GM12878 (cell line): ENCODE results near the gene DERL3. TPM values are rescaled to one million over a fixed set of nuclear protein-coding genes. Genes with fewer than 3 reads are reported as not detected.

ENCODE experiments used
- ATAC-seq: fragments of 200-7000 bp; cut with Tn5 transposase; 3 replicates; pipeline ENCODE4 v1.9.1; 2020; ENCODE audit warnings: mild to moderate bottlenecking, moderate library complexity
- BruUV-seq: library from RNA; stranded (reverse); fragments of 400-500 nt; replicated peaks from 2 replicates; lab custom pipeline; 2021; lab: Mats Ljungman, UMichigan
- CTCF ChIA-PET: fragments of 300-600 bp; sonication (Branson Sonifier 250); formaldehyde crosslinking; extraction: SDS; loops from one replicate; lab custom pipeline; 2021; ENCODE audit warnings: inconsistent platforms; lab: Yijun Ruan, JAX
- POLR2A ChIA-PET: fragments of 350-600 bp; formaldehyde crosslinking; extraction: SDS; loops from one replicate; lab custom pipeline; 2021; ENCODE audit warnings: inconsistent platforms; lab: Charles Lee
- RAD21 ChIA-PET: fragments of 300-600 bp; sonication (Branson Sonifier 250); formaldehyde crosslinking; loops from one replicate; lab custom pipeline; 2023; ENCODE audit warnings: antibody characterized with exemption; ENCODE audit not compliant: unreplicated experiment; lab: Charles Lee
- SMC1A ChIA-PET: fragments of 300-600 bp; sonication (Branson Sonifier 250); formaldehyde crosslinking; loops from one replicate; lab custom pipeline; 2023; ENCODE audit not compliant: unreplicated experiment, uncharacterized antibody; lab: Charles Lee
- DNase-seq: peaks from one replicate; pipeline ENCODE4 v3.0.0-alpha.2; 2011; ENCODE audit warnings: low read depth, low spot score
- FAIRE-seq: peaks from 3 replicates; lab custom pipeline; 2011; peaks lifted over from hg19 to GRCh38; lab: Jason Lieb, UNC
- H2AFZ ChIP-seq: 2 replicates; pipeline ENCODE4 v1.6.0; 2011; ENCODE audit warnings: low read depth, low read length, control low read depth; ENCODE audit not compliant: control insufficient read depth
- H3K27ac ChIP-seq: 2 replicates; pipeline ENCODE4 v1.5.1; 2011; ENCODE audit warnings: control low read depth; ENCODE audit not compliant: control insufficient read depth, insufficient read depth
- H3K27me3 ChIP-seq, 2 experiments: replicated peaks in 1 of 2; 2 replicates each; pipeline versions ENCODE4 v1.6.0 to v1.6.1; 2011; ENCODE audit warnings: low read length in 1 of 2; ENCODE audit not compliant: control insufficient read depth in 2 of 2, insufficient read depth in 2 of 2
- H3K36me3 ChIP-seq, 2 experiments: 2 replicates each; pipeline ENCODE4 v1.5.1; 2011; ENCODE audit warnings: low read length in 1 of 2; ENCODE audit not compliant: control insufficient read depth in 2 of 2, insufficient read depth in 2 of 2
- H3K4me1 ChIP-seq: 2 replicates; pipeline ENCODE4 v1.6.1; 2011; ENCODE audit warnings: mild to moderate bottlenecking, low read length, moderate library complexity, mixed read lengths; ENCODE audit not compliant: control insufficient read depth, insufficient read depth
- H3K4me2 ChIP-seq: 2 replicates; pipeline ENCODE4 v1.6.0; 2011; ENCODE audit warnings: control low read depth; ENCODE audit not compliant: control insufficient read depth, insufficient read depth
- H3K4me3 ChIP-seq: fragments of 200-600 bp; sonication (generic); 2 replicates; pipeline ENCODE4 v1.5.1; 2016
- H3K79me2 ChIP-seq: 2 replicates; pipeline ENCODE4 v1.6.0; 2011; ENCODE audit warnings: low read length; ENCODE audit not compliant: control insufficient read depth, insufficient read depth
- H3K9ac ChIP-seq: 2 replicates; pipeline ENCODE4 v1.8.0; 2011; ENCODE audit warnings: low read length, control low read depth, mixed read lengths; ENCODE audit not compliant: control insufficient read depth, insufficient read depth
- H3K9me3 ChIP-seq: replicated peaks from 3 replicates; pipeline ENCODE4 v1.5.1; 2011; ENCODE audit warnings: mild to moderate bottlenecking, low read length; ENCODE audit not compliant: control insufficient read depth, insufficient read depth
- H4K20me1 ChIP-seq: 2 replicates; pipeline ENCODE4 v1.6.0; 2011; ENCODE audit not compliant: control insufficient read depth, insufficient read depth
- BACH1 ChIP-seq: fragments of 450-650 bp; IDR thresholded peaks from 2 replicates; pipeline ENCODE4 v1.6.1; 2017; ENCODE audit warnings: mild to moderate bottlenecking, borderline replicate concordance
- EGR1 ChIP-seq, 2 experiments: IDR thresholded peaks; 1 replicate in 1 of 2; 2 replicates in 1 of 2; pipeline ENCODE4 v1.6.1; 2011 to 2012; ENCODE audit warnings: low read depth in 2 of 2, low read length in 2 of 2, borderline replicate concordance in 1 of 2, mild to moderate bottlenecking in 1 of 2, moderate library complexity in 1 of 2
- FOXM1 ChIP-seq: IDR thresholded peaks from 2 replicates; pipeline ENCODE4 v1.6.1; 2012; ENCODE audit warnings: low read depth, mild to moderate bottlenecking, inconsistent platforms, low read length, moderate library complexity
- NFYB ChIP-seq: IDR thresholded peaks from 2 replicates; pipeline ENCODE4 v1.6.1; 2011; ENCODE audit warnings: low read depth, mild to moderate bottlenecking, low read length, improper control_type of control experiment, moderate library complexity; ENCODE audit not compliant: insufficient read depth
- SKIL ChIP-seq: fragments of 450-650 bp; IDR thresholded peaks from 2 replicates; pipeline ENCODE4 v1.6.1; 2017; ENCODE audit warnings: mild to moderate bottlenecking, low read depth, inconsistent platforms; ENCODE audit not compliant: poor library complexity, severe bottlenecking
- SRF ChIP-seq, 2 experiments: IDR thresholded peaks; 2 replicates each; pipeline ENCODE4 v1.6.1; 2011; ENCODE audit warnings: low read depth in 2 of 2, low read length in 2 of 2, mild to moderate bottlenecking in 1 of 2, moderate library complexity in 1 of 2
- YY1 ChIP-seq: IDR thresholded peaks from 2 replicates; pipeline ENCODE4 v1.6.1; 2011; ENCODE audit warnings: low read depth, mild to moderate bottlenecking, low read length
- ZBED1 ChIP-seq: IDR thresholded peaks from 2 replicates; pipeline ENCODE4 v1.6.1; 2016; ENCODE audit warnings: borderline replicate concordance
- WGBS: methylation state at CpG from one replicate; pipeline ENCODE4 v1.1.6; 2016; ENCODE audit warnings: low lambda C conversion rate; ENCODE audit not compliant: insufficient replicate concordance, insufficient coverage; ENCODE audit errors: missing lambda C conversion rate; 5-methylcytosine and 5-hydroxymethylcytosine counted together
- in situ Hi-C: fragments of 300-500 bp; cut with MboI; formaldehyde crosslinking; loops from 9 replicates; pipeline ENCODE4 v1.14.3; 2018; ENCODE audit warnings: mixed read lengths
- intact Hi-C: fragments of 100-400 bp; cut with micrococcal nuclease; formaldehyde crosslinking; loops from one replicate; pipeline ENCODE4 v1.14.2; 2022; ENCODE audit not compliant: unreplicated experiment
- polyA plus RNA-seq, 11 experiments: library from polyadenylated mRNA; depleted of rRNA in 4 of 11; unstranded in 6 of 11; stranded (reverse) in 5 of 11; fragments of >200 nt; fragmentation: Nextera tagmentation in 4 of 11; fragmentation: Illumina TruSeq in 1 of 11; extraction: Ambion mirVana in 4 of 11; extraction: Trizol in 1 of 11; gene quantifications; 1 replicate in 1 of 11; 2 replicates in 10 of 11; pipeline versions ENCODE4 v1.2.1 to v1.2.3, GENCODE V29; 2011 to 2016; ENCODE audit warnings: inconsistent platforms in 2 of 11, missing spikeins in 2 of 11, low read depth in 1 of 11
- total RNA-seq, 4 experiments: library from RNA; depleted of rRNA in 3 of 4; stranded (reverse); fragments of >200 nt in 3 of 4; fragmentation: Illumina TruSeq in 1 of 4; extraction: Trizol in 1 of 4; gene quantifications; 2 replicates each; pipeline versions ENCODE4 v1.2.1 to v1.2.3, GENCODE V29; 2013 to 2021
- TF ChIP-seq, protein P1 (sequence below): IDR thresholded peaks from 2 replicates; pipeline ENCODE4 v1.6.1; 2012; ENCODE audit warnings: mild to moderate bottlenecking, low read depth, low read length
- TF ChIP-seq, protein P2 (sequence below): fragments of 450-650 bp; IDR thresholded peaks from 2 replicates; pipeline ENCODE4 v1.6.1; 2017; ENCODE audit warnings: low read depth, mild to moderate bottlenecking, moderate library complexity

Gene DERL3
- total and polyA plus RNA-seq, 10 of the 15 experiments (the other 5 are each of a cell fraction or from before 2014, with no cell fraction given), result 4.1 to 52.4 (median 14.1) TPM

DNA sequence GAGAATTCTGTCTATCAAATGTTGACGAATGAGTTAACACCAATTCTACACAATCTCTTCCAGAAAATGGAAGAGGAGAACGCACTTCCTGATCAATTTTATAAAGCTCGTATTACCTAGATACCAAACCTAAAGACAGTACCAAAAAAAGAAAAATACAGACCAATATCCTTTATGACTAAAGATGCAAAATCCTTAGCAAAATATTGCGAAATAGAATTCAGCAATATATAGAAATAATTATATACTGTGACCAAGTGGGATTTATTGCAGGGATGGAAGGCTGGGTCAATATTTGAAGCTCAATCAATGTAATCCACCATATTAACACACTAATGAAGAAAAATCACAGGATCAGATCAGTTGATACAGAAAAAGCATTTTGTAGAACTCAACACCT is 26.4 kb downstream of the DERL3 start (continued):
- TF ChIP-seq NFYB (no peak), EGR1 (IDR thresholded peaks at IDR 0.05; ENCODE audit: borderline replicate concordance in 1 of 2, low read depth in 2 of 2, low read length in 2 of 2) (no peak), BACH1 (no peak)
- TF ChIP-seq, protein P1, sequence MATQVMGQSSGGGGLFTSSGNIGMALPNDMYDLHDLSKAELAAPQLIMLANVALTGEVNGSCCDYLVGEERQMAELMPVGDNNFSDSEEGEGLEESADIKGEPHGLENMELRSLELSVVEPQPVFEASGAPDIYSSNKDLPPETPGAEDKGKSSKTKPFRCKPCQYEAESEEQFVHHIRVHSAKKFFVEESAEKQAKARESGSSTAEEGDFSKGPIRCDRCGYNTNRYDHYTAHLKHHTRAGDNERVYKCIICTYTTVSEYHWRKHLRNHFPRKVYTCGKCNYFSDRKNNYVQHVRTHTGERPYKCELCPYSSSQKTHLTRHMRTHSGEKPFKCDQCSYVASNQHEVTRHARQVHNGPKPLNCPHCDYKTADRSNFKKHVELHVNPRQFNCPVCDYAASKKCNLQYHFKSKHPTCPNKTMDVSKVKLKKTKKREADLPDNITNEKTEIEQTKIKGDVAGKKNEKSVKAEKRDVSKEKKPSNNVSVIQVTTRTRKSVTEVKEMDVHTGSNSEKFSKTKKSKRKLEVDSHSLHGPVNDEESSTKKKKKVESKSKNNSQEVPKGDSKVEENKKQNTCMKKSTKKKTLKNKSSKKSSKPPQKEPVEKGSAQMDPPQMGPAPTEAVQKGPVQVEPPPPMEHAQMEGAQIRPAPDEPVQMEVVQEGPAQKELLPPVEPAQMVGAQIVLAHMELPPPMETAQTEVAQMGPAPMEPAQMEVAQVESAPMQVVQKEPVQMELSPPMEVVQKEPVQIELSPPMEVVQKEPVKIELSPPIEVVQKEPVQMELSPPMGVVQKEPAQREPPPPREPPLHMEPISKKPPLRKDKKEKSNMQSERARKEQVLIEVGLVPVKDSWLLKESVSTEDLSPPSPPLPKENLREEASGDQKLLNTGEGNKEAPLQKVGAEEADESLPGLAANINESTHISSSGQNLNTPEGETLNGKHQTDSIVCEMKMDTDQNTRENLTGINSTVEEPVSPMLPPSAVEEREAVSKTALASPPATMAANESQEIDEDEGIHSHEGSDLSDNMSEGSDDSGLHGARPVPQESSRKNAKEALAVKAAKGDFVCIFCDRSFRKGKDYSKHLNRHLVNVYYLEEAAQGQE, result no peak

- Histone ChIP-seq H3K27me3 (no peaks in the 10 kb centered on the region), H3K9ac (peak overlapping the region; percentile 59), H3K9me3 (no peaks in the 10 kb centered on the region), H3K4me3 (peak overlapping the region; percentile 54), H4K20me1 (no peaks in the 10 kb centered on the region), H3K36me3 (peaks cover 13 to 20% of the 10 kb centered on the region in 2 experiments), H3K4me1 (peaks cover 52% of the 10 kb centered on the region), H3K27ac (peak overlapping the region; percentile 97), H2AFZ (no peak overlapping the region), H3K4me2 (peak overlapping the region; percentile 49), H3K79me2 (peaks cover 37% of the 10 kb centered on the region)
- ATAC-seq (no peak), FAIRE-seq (no peak), DNase-seq (no peak)
- ChIA-PET POLR2A (interaction anchor here (0.7 to 2.4 kb wide), 6 partner anchors 18 to 51 kb away, joined by 3 to 14 read pairs (median 4); partner anchors contain the start of gene SLC2A11), RAD21 (interaction anchor here (2.0 kb wide), 1 partner anchor 39 kb away, joined by 11 read pairs; no protein-coding TSS in a partner anchor), SMC1A (interaction anchor here (2.1 kb wide), 1 partner anchor 39 kb away, joined by 10 read pairs; no protein-coding TSS in a partner anchor), CTCF (interaction anchor here (1.8 kb wide), 1 partner anchor 43 kb away, joined by 5 read pairs; no protein-coding TSS in a partner anchor)
- in situ Hi-C loops (no loop called here), intact Hi-C loops (no loop called here)
- no TSS peak for BruUV-seq
- no CpG with 5 or more reads among the region's 1 CpG for WGBS
- TF ChIP-seq ZBED1 (no peak), FOXM1 (no peak), SRF (IDR thresholded peaks at IDR 0.05; ENCODE audit: low read depth in 2 of 2, low read length in 2 of 2) (no peak), YY1 (no peak), SKIL (no peak)
- TF ChIP-seq, protein P2, sequence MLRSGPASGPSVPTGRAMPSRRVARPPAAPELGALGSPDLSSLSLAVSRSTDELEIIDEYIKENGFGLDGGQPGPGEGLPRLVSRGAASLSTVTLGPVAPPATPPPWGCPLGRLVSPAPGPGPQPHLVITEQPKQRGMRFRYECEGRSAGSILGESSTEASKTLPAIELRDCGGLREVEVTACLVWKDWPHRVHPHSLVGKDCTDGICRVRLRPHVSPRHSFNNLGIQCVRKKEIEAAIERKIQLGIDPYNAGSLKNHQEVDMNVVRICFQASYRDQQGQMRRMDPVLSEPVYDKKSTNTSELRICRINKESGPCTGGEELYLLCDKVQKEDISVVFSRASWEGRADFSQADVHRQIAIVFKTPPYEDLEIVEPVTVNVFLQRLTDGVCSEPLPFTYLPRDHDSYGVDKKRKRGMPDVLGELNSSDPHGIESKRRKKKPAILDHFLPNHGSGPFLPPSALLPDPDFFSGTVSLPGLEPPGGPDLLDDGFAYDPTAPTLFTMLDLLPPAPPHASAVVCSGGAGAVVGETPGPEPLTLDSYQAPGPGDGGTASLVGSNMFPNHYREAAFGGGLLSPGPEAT, result no peak
Measured at GRCh38 chr22:23806837-23807236, 32.0 kb downstream of the DERL3 start.
